ENCODE results near the gene LRPAP1.
A peak's percentile ranks its signal among the peaks of the same experiment; 100 is the strongest.
"Not testable (repeated sequence)": the region's sequence is repeated elsewhere in the genome, so short reads cannot be mapped to it uniquely, and the experiment has no call there.

Gene LRPAP1

DNA sequence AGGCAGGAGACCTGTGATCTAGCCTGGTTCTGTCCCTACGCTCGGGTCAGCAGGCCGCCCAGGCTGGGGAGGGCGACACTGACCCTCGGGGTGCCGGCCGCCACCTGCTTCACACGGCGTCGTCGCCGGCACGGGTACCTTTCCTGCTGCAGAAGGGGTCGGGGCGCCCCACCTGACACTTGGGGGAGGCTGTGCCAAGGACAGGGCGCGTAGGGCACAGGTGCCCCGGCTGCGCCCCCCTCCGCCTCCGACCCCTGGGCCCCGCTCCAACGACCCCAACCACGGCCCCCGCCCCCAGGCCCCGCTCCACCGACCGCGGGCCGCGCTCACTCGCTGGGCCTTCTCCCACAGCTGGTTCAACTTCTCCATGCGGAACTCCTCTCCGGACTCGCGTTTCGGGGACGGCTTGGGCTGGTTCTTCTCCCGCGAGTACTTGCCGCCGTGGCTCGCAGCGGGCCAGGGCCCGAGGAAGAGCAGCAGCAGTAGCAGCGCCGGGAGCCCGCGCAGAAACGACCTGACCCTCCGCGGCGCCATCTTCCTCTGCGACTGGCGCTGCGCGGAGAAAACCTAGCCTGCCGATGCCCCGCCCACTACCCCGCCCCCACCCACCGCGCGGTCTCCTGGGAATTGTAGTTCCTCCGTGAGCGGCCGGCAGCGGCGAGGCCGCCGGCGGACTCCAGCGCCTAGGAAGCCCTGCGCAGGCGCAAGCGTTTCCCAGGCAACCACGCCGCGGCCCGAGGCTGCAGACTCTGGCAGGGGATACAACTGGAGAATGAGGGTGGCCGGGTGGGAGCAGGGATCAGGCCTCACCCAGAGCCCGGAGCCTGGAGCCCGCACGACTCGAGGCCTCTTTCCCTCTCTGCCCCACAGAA is at the start of gene LRPAP1:
TSS of gene LRPAP1 (minus strand) at position 544 of the 872 bp plus-strand sequence. CDS start at position 534, 10 bp downstream.
- DNase-seq (ENCODE audit: low spot score) = peak; percentile 88

DNA sequence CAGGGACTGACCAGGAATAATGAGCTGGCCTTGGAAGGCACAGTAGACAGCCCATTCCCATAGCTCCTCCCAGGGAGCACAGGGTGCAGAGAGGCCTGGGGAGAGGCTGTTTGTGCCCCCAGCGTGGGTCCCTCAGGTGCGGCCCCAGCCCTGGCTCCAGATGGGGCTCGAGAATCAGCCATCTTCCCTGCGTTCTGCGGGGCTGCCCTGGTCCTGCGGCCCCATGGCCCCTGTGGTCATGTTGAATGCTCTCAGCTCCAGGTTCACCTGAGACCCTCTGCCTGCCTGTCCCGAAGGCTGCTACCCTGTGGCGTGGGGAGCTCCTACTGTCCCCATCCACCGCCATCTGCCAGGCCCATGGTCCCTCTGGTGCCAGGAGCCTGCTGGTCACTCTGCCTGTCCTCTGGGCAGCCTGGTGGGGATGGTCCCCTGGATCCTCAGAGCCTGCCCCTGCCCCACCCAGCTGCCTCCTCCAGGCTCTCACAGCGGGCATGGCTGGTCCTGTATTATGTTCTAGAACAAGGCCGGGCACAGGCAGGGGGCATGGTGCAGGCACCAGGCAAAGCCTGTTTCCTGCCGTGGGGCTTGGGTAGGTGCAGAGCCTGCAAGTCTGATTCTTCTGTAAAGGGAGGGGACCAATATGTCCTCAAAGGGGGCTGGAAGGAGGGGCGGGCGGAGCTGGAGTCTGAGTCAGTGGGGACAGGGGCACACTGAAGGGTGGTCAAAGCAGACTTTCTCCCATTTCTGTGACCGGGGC is 49.3 kb upstream of the LRPAP1 start:
- not testable (repeated sequence) for DNase-seq (ENCODE audit: low spot score)

DNA sequence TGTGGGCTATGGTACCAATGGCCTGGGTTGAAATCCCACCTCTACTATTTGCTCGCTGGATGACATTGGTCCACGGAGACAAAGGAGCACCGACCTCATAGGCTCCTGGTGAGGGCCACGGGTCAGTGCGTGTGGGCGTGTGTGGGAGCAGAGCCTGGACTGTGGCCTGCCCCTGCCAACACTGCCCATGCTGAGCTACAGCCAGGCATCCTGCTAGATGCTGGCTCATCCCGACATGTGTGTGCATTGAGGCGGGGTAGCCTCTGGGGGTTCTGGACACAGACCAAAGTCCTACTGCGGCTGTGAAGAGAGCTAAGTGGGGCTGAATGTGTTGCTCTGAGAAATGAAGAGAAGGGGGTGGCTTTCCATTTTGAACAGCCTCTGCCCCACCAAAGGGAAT is 48.6 kb upstream of the LRPAP1 start:
- not testable (repeated sequence) for DNase-seq (ENCODE audit: low spot score)

GRCh38 chr4:3578527-3579144 is 46.4 kb upstream of the LRPAP1 start:
- not testable (repeated sequence) for DNase-seq (ENCODE audit: low spot score)

GRCh38 chr4:3578052-3578451 is 45.8 kb upstream of the LRPAP1 start:
- DNase-seq (ENCODE audit: low spot score) = not testable (repeated sequence)

GRCh38 chr4:3577208-3577892 is 45.1 kb upstream of the LRPAP1 start:
- DNase-seq (ENCODE audit: low spot score) = not testable (repeated sequence)

- not testable (repeated sequence) for DNase-seq (ENCODE audit: low spot score)
Measured at GRCh38 chr4:3576533-3577207, 44.4 kb upstream of the LRPAP1 start.

GRCh38 chr4:3575426-3576369 is 43.5 kb upstream of the LRPAP1 start:
- DNase-seq (ENCODE audit: low spot score) = not testable (repeated sequence)

DNA sequence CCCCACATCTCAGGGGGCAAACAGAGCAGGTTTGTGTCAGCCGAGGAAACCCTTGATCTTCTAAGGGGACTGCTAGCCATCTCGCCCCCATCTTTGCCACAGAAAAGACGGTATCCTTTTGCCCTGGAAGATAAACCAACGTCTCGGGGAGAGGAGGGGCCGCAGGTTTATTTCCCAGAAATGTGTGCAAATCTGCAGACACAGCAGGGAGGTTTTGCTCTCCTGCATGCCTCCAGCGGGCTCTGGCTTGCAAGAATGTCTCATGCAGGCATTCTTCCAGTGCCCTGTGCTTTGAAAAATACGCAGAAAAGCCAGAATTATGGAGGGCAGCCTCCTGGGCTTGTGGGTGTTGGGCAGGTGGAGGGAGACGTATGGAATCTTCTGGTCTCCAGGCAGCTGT is 42.6 kb upstream of the LRPAP1 start:
- not testable (repeated sequence) for DNase-seq (ENCODE audit: low spot score)

GRCh38 chr4:3574346-3574745 is 42.1 kb upstream of the LRPAP1 start:
- DNase-seq (ENCODE audit: low spot score) = not testable (repeated sequence)

- DNase-seq (ENCODE audit: low spot score) = no peak
Measured at GRCh38 chr4:3573131-3573530, 40.9 kb upstream of the LRPAP1 start.

DNA sequence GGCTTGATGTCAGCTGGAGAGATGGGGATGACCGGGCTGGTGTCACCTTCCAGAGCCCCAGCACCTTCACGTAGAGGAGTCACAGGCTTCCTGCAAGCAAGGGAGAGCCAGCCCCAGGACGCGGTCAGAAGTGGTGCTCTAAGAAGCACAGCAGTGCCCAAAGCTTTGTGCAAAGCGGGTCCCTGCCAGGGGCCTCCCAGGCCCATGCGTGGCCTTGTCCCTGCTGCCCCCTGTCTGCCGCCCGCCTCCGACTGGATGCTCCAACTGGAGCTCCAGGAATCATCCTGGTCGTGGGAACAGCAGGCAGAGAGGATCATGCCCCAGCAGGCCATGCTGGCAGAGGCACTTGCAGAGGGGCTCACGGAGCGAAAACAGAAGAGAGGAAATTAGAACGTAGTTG is 40.1 kb upstream of the LRPAP1 start:
- DNase-seq (ENCODE audit: low spot score) = no peak

- DNase-seq (ENCODE audit: low spot score) = no peak
Measured at GRCh38 chr4:3571921-3572320, 39.7 kb upstream of the LRPAP1 start.

DNA sequence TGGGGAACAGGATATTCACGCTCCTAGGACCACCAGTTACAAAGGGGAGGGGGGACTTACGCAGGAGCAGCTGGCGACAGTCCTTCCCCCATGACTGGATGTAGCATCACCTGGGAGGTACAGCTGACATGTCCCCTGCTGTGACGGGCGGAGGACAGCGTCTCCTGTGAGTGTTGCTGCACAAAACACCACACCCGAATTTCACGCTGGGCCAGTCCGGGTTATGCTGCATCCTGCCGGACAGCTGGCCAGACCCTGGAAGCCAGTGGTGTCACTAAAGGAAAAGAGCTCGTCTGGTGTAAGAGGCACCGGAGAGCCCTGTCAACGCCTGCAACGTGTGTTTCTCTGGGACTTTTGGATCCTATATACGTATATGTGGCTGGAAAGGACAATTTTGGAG is 38.7 kb upstream of the LRPAP1 start:
- DNase-seq (ENCODE audit: low spot score) = not testable (repeated sequence)

DNA sequence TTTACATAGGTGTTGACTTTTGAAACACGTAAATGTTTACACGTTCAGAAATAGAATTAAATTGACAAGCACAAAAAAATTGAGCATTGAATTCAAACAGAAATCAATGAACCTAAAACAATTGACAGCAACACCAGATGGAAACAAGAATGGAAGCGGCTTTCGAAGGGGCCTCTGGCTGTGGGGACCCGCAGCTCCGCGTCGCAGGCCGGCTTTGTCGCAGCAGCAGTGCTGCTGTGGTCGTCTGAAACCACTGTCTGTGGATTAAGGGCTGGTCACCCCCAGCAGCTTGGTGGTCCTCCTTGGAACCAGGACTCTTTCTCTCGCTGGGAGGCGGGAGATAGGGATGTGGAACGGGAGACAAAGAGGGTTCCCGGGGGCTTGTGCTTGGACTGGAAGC is 37.4 kb upstream of the LRPAP1 start:
- DNase-seq (ENCODE audit: low spot score) = not testable (repeated sequence)

- not testable (repeated sequence) for DNase-seq (ENCODE audit: low spot score)
Measured at GRCh38 chr4:3566701-3567100, 34.5 kb upstream of the LRPAP1 start.

- DNase-seq (ENCODE audit: low spot score) = not testable (repeated sequence)
Measured at GRCh38 chr4:3566301-3566700, 34.1 kb upstream of the LRPAP1 start.

- DNase-seq (ENCODE audit: low spot score) = not testable (repeated sequence)
Measured at GRCh38 chr4:3564948-3565347, 32.7 kb upstream of the LRPAP1 start.

DNA sequence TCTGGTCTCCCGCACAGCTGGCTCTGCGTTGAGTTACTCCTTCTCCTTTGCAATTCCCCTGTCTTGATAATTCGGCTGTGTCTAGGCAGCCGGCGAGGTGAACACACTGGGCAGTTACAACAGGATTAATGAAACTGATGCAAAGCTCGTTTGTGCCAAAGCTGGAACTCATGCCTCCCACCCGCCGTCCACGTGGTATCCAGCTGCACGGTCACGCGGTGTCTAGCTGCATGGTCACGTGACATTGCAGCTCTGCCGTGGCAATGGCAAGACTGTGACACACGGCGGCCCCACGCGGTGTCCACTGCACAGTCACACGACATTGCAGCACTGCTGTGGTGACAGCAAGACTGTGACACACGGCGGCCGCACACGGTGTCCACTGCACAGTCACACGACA is 31.2 kb upstream of the LRPAP1 start:
- DNase-seq (ENCODE audit: low spot score) = no peak

DNA sequence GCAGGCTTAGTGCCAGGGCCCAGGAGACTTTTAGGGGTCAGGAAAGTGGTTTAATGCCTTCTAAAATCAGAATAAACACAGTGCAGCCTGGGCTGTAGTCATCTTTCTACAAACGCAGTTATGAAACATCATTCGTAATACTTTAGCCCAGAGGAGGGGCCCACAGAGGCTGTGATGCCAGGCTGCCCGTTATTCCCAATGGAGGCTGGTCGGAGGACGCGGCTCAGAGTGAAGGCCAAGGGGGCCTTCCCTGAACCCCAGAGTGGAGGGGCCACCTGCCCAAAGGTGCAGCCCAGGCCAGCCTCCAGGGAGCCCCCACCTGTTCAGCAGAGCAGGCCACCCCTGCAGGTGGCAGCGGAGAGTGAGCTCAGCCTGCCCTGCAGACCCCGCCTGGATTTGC is 29.9 kb upstream of the LRPAP1 start:
- DNase-seq (ENCODE audit: low spot score) = not testable (repeated sequence)
